HG02623 (cell line): ENCODE results near the gene RHOG.

Source experiments
- ATAC-seq: cut with Tn5 transposase; IDR thresholded peaks from one replicate; pipeline ENCODE4 v1.9.1; 2021; ENCODE audit warnings: moderate library complexity; ENCODE audit not compliant: unreplicated experiment

The RHOG gene

GRCh38 chr11:3860375-3860774, 19.6 kb upstream of the RHOG start:
- no peak for ATAC-seq

- ATAC-seq, result no peak
These were observed 18.7 kb upstream of the RHOG start for GRCh38 chr11:3859373-3859881.

DNA sequence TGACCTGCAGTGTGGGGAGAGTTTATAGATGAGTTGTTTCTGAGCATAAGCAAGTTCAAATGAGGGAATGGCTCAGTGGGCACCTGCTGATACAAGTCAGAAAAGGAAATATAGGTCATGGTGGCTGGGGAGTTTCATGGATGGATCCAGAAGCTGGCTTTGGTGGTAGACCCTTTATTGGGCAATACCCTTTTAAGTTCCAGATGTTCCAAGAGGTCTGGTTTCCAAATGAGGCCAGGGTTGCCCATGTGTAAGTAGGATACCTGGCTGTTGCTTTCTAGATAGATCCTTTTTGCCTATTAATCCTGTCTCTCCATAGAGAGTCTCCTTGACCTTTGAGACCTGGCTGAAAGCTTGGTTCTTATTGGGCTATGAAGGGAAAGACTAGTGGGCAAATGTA, 16.9 kb upstream of the RHOG start:
- ATAC-seq, result no peak

GRCh38 chr11:3856856-3857553, 16.2 kb upstream of the RHOG start:
- ATAC-seq, result no peak

DNA sequence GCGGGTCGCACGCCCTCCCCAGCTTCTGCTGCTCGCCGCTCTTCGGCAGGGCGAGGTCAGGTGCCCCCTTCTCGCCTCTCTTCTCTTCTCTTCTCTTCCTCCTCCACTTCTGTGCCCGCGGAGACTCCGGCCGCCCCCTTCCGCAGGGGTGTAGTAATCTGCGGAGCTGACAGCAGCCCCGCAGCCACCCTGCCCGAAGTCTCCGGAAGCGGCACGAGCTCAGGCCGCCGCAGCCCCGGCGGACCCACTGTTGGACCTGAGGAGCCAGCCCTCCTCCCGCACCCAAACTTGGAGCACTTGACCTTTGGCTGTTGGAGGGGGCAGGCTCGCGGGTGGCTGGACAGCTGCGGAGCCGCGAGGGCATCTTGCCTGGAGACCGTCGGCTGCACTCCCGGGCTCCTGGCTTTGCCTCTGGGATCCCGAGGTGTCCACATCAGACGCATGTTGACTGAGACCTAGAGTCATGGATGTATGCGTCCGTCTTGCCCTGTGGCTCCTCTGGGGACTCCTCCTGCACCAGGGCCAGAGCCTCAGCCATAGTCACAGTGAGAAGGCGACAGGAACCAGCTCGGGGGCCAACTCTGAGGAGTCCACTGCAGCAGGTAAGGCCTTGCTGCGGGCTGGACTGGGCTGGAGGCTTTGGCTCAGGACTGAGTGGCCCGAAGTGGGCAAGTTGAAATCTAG, 15.2 kb upstream of the RHOG start:
- peak; percentile 13 for ATAC-seq

- ATAC-seq, result peak; percentile 63
These were observed 14.4 kb upstream of the RHOG start, which contains the start of gene STIM1 for GRCh38 chr11:3854977-3855807. STIM1 (plus strand) TSS chr11:3855664; CDS start chr11:3856271, 607 bp downstream.

DNA sequence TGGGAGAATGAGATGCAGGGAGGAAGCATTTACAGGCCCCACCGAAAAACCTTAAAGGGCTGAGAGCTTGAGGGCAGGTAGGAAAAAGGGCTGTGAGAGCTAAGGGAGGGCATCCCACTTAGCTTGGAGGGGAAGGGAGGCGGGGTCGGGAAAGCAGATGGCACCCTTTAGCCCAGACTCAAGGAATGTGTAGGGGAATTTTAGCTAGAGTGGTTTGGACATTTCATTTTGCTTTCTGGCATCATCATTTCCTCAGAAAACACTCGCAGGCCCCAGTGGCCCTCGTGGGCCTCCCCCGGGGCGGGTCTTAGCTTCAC, 13.9 kb upstream of the RHOG start:
- no peak for ATAC-seq

DNA sequence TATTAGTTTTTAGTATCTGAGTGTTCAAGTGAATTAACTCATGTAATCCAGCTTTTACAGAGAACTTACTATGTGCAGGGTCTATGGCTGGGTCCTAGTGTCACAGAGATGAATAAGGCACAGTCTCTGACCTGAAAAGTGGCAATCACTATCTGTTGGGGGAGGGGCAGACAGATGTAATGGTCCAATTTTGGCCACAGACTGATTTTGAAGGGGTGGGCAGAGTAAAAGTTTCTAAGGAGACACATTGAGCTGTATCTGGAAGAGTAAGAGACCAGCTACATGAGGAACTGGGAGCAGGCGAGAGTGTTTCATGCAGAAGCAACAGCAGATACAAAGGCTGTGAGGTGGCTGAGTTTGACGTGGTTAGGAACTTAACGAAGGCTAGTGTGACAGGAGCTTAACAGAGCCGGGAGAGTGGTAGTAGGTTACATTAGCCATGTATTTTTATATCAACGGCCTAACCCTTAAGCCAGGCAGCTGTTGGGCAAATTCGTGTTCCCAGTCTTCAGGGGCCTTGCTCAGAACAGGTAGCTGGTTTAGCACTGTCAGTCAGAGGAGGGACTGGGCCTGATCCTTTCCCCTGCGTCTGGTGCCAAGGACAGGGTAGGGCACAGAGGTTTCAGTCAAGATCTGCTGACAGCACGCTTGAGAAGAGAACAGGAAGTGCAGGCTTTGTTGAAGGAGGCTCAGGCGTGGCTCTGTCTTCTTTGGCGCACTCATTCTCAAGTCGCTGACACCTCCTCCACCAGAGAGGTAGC, 13.3 kb upstream of the RHOG start:
- peak; percentile 30 for ATAC-seq

DNA sequence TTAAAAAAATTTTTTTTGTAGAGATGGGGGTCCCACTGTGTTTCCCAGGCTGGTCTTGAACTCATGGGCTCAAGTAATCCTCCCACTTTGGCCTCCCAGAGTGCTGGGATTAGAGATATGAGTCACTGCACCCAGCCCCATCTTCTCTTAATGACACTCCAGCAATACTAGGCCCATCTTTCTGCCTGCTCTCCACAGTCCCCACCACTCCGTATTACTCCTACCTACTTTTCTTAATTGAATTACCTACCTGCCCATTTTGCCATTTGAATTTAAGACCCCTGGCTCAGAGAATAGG, 12.7 kb upstream of the RHOG start:
- ATAC-seq, result no peak

- ATAC-seq, result no peak
These were observed 8.6 kb upstream of the RHOG start for GRCh38 chr11:3849297-3849874.

DNA sequence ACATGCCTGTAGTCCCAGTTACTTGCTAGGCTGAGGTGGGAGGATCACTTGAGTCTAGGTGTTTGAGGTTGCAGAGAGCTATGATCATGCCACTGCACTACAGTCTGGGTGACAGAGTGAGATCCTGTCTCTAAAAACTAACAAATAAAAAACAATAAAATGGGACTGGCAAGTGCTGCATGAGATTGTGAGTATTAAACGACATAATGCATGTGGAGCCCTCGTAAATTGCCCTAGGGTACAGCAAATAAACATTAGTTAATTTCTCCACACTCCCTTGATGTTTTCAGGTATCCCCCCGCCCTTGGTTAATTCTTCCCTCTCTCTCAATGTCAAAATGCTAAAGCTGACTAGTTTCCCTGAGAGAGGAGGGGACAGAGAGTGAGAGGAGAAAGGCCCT, 4.9 kb upstream of the RHOG start:
- ATAC-seq, result no peak

- no peak for ATAC-seq
These were observed 4.5 kb upstream of the RHOG start for GRCh38 chr11:3845246-3845645.

DNA sequence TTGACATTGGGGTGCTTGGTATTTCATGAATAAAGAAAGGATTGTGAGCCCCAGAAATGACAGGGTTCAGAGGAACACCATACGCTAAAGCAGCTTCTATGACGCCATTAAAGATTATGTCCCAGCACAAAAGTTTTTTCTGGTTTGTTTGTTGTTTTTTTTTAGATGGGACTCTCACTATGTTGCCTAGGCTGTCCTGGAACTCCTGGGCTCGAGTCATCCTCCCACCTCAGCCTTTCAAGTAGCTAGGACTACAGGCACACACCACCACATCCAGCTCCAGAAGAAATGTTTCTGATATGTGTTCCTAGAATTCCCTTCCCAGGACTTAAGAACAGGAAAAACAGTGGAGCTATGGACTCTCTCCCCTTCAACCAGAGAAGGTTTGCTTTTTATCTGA, 2.6 kb upstream of the RHOG start:
- ATAC-seq, result no peak

DNA sequence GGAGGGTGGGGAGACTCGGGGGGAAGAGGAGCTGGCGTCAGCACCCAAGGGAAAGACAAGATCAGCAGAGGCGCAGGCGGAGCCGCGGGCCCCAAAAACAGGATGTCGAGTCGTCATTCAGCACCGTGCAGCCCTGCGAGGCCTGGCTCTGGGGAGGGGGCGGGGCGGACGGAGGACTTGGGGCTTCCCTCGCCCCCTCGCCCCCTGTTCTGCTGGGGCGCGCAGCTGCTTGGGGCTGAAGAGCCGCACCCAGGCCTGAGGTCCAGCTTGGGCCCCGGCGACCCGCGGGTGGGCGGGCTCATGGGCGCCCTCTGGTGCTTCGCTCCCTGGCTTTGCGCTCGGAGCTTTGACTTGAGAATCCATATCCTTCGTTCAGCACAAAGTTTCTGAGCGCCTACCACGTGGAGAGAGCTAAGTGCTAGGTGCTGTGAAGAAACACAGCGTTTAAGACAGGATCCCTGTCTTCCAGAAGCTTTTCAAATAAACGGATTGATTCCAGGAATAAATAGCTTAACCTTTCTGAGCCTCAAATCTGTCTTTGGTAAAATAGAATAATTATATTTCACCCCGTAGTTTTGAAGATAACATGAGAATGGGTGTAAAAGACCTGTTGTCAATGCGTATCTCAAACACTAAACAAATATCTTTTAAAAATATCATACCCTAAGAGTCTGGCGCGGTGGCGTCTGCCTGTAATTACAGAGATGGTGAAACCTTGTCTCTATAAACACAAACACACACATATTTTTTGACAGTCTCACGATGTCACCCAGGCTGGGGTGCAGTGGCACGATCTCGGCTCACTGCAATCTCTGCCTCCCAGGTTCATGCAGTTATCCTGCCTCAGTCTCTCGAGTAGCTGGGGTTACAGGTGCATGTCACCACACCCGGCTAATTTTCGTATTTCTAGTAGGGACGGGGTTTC, 929 bp upstream of the RHOG start:
- ATAC-seq, result peak; percentile 47

DNA sequence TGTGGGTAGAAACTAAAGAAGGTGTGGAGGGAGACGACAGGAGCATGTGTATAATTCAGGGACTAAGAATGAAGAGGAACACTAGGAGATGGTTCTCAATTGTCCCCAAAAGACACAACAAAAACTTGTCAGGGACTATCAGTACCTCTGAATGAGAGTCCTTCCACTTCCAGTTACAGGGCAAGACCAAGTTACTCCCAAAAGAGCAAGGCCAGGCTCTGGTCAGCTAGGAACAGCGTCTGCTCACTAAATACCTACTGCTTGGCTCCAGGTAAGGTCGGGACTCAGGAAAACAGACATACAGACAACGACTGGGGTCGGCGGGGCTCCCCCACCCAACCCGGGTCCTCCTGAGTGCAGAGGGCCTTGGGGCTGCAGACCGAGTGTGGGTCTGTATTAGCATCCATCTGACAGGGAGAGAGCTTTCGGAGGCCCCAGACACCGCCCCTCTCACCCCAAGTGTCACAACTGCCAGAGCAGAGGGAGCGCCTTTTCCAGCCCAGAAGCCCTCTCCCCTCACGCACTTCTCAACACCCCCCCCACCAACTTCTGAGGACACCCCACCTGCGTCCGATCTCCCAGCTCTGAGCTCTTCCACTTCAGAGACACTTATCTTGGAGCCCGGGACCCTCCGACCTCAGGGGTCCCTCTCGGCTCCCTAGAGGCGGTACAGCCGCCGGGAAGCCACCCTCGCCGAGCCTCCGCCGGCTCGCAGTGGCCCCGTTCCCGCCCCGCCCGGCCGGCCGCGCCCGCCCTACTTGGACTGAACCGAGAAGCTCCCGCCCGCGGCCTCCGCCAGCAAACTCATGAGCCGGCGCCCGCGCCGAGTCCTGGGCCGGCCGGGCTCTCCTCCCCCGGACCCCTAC, 522 bp downstream of the RHOG start:
- ATAC-seq, result no peak

DNA sequence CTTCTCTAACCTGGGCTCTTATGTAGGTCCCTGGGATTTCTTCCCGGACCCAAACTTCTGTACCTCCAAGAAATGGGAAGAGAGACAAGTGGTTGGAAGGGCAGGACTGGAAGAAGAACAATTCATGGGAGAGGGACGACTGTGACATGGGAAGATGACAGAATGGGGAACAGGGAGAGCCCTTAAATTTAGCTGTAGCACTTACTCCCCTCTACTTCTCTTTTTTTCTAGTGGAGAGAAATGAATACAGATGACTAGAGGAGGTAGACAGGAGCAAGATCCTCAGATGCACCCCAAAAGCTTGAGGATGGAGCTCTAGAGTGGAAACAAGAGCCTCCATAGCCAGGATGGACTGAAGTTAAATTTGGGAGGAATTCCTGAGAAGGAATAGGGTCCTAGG, 2.3 kb downstream of the RHOG start:
- ATAC-seq, result no peak

- ATAC-seq, result no peak
These were observed 3.0 kb downstream of the RHOG start for GRCh38 chr11:3837793-3838192.

- ATAC-seq, result no peak
These were observed 3.9 kb downstream of the RHOG start for GRCh38 chr11:3836903-3837302.

DNA sequence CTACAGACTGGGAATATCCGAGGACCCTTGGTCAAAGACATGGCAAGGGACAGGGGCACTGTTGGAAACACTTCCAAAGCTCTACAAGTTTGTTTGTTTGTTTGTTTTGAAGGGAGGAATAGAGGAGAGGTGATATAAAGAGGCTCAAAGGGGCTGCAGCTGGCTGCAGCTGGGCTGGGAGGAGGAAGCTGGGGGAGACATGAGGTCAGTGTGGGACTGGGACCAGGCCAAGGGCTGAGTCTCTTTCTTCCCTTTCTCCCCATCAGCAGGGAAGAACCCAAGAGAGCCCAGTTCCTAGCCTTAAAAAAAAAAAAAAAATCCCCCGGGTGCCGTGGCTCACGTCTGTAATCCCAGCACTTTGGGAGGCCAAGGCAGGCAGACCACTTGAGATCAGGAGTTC, 5.0 kb downstream of the RHOG start:
- no peak for ATAC-seq
